ENCODE measurements around the gene SYNCRIP. TPM values are rescaled to one million over a fixed set of nuclear protein-coding genes. Genes with fewer than 3 reads are reported as not detected.

The SYNCRIP gene
- total RNA-seq, 1 donor from 2014 or later = 78.7 TPM

- Histone ChIP-seq H3K36me3 (peaks cover 7% of the 10 kb centered on the region), H3K4me1 (peaks cover 23% of the 10 kb centered on the region), H3K4me3 (no peak overlapping the region), H3K27me3 (ENCODE audit: low read depth) (no peaks in the 10 kb centered on the region), H3K9me3 (peaks cover 19% of the 10 kb centered on the region), H3K27ac (no peak overlapping the region)
- ATAC-seq (peak; percentile 54 to 57), DNase-seq (no peak)
- intact Hi-C loops (cut with DNase I) = no loop called here
- no peak for TF ChIP-seq CTCF (IDR thresholded peaks at IDR 0.05)
Observed at GRCh38 chr6:85579581-85579980, 63.1 kb downstream of the SYNCRIP start.

DNA sequence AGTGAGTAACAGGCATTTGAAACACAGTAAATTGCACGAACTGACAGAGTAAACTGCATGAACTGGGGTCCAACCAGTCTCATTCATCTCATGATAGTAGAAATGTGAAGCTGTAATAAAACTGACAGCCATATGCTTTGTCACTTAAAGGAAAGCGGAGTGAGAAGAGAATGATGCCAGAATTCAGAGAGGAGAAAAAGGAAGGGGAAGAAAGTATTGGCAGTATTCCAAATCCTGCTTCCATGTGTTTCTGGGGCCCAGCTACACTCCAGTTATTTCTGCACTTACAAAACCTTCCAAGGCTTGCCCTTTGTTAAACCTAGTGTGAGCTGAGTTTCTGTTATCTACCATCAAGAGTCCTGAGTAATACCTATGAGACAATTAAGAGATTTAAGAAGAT is 66.2 kb downstream of the SYNCRIP start:
- H3K4me1 ChIP-seq = peaks cover 23% of the 10 kb centered on the region
- H3K27me3 ChIP-seq (ENCODE audit: low read depth) = no peaks in the 10 kb centered on the region
- no peak overlapping the region for H3K27ac ChIP-seq
- peaks cover 12% of the 10 kb centered on the region for H3K36me3 ChIP-seq
- ATAC-seq (no peak), DNase-seq (no peak)
- no peak overlapping the region for H3K4me3 ChIP-seq
- no peak for TF ChIP-seq CTCF (IDR thresholded peaks at IDR 0.05)
- intact Hi-C loops (cut with DNase I) = no loop called here
- H3K9me3 ChIP-seq = peaks cover 3% of the 10 kb centered on the region

DNA sequence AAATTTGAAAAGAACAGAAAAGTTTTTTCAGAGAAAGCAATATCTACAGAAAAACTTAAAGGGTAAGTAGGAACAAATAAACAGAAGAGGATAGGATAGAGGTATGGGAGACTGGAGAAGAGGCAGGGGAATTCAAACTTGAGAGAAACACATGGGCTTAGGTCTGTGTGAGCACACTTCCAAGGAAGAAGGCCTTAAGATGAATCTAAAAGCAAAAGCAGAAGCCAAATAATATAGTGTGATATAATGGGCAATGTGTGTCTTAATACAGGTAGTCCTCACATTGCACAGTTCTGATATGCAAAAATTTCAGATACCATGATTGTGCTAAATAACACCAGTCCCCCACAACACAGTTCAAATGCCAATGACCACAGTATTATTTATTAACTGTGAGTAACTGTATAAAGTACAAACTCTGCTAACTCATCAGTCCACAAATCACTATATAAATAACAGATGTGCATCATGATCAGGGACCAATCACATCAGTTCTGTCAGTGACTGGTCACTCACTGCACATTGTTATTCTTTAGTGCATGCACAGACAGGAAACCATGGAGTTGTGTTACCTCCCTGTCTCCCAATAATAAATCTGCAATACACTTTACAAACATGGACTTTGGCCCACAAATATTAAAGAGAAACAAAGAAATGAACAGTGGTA is 67.6 kb downstream of the SYNCRIP start:
- Histone ChIP-seq H3K4me1 (peaks cover 11% of the 10 kb centered on the region), H3K27ac (no peak overlapping the region)

DNA sequence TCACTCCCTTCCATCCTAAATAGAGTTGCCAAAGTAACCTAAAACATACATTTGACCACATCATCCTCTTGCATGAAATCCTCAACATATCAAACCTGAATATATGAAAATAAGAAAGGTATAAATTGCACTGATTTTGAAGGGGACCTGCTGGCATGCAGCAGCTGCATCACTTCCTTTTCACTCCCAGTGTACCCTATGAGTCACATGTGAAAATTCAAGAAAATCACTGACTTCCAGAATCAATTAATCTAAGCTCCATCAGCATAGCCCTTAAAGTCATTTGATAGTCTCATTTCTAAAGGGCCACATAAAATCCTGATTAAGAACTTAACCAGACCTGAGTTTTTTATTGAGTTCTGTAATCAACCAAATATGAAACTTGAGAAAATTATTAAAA is 73.4 kb downstream of the SYNCRIP start:
- intact Hi-C loops (cut with DNase I) = no loop called here
- H3K27ac ChIP-seq = no peak overlapping the region
- no peak for DNase-seq
- TF ChIP-seq CTCF (IDR thresholded peaks at IDR 0.05) = no peak
- ATAC-seq = no peak
- no peak overlapping the region for H3K4me3 ChIP-seq
- H3K9me3 ChIP-seq = no peaks in the 10 kb centered on the region
- H3K36me3 ChIP-seq = peaks cover 29% of the 10 kb centered on the region
- H3K4me1 ChIP-seq = no peaks in the 10 kb centered on the region
- H3K27me3 ChIP-seq (ENCODE audit: low read depth) = no peaks in the 10 kb centered on the region

More for the DNA sequence above, 67.6 kb downstream of the SYNCRIP start:
- no peaks in the 10 kb centered on the region for H3K27me3 ChIP-seq (ENCODE audit: low read depth)
- intact Hi-C loops (cut with DNase I) = no loop called here
- no peak overlapping the region for H3K4me3 ChIP-seq
- no peak for TF ChIP-seq CTCF (IDR thresholded peaks at IDR 0.05)
- DNase-seq (no peak), ATAC-seq (no peak)
- no peaks in the 10 kb centered on the region for H3K9me3 ChIP-seq
- H3K36me3 ChIP-seq = peaks cover 15% of the 10 kb centered on the region

GRCh38 chr6:85568411-85568810 is 74.3 kb downstream of the SYNCRIP start:
- no peak for ATAC-seq
- Histone ChIP-seq H3K36me3 (peaks cover 34% of the 10 kb centered on the region), H3K27me3 (ENCODE audit: low read depth) (no peaks in the 10 kb centered on the region), H3K4me3 (no peak overlapping the region), H3K27ac (no peak overlapping the region), H3K4me1 (no peaks in the 10 kb centered on the region), H3K9me3 (no peaks in the 10 kb centered on the region)
- DNase-seq = no peak
- no peak for TF ChIP-seq CTCF (IDR thresholded peaks at IDR 0.05)
- intact Hi-C loops (cut with DNase I) = no loop called here
